Measurements from ENCODE around the gene AOC3. TPM values are rescaled to one million over a fixed set of nuclear protein-coding genes. Genes with fewer than 3 reads are reported as not detected.

AOC3 gene
- total and polyA plus RNA-seq, 2 of the 13 experiments (the other 11 are each of a cell fraction or from before 2014, with no cell fraction given) = 8.7 to 51.7 TPM

GRCh38 chr17:42900460-42901331 lies 49.7 kb downstream of the AOC3 start, which contains the start of gene G6PC1 (continued):
- peak; percentile 24; the same call in 1 of the 2 replicates for TF ChIP-seq ZNF292 (CRISPR knock-in tag; IDR thresholded peaks at IDR 0.05; ENCODE audit: borderline replicate concordance, low read depth)
- no peak for TF ChIP-seq HMGA1 (CRISPR knock-in tag; conservative IDR thresholded peaks at IDR 0.05)
- no peak for TF ChIP-seq JARID2 (CRISPR knock-in tag; IDR thresholded peaks at IDR 0.05; ENCODE audit: insufficient replicate concordance)
- no peak for TF ChIP-seq MTF1 (CRISPR knock-in tag; IDR thresholded peaks at IDR 0.05)
- TF ChIP-seq DNMT3B (CRISPR knock-in tag; conservative IDR thresholded peaks at IDR 0.05) = no peak
- peak; percentile 73 for TF ChIP-seq GATAD1 (CRISPR knock-in tag; IDR thresholded peaks at IDR 0.05)

- peaks cover 7% of the 10 kb centered on the region; the same call in 1 of the 2 replicates for H4K20me1 ChIP-seq (ENCODE audit: insufficient read depth, low read length)
- H3K4me2 ChIP-seq (ENCODE audit: low read depth, low read length) = peak overlapping the region; percentile 72
- H3K79me2 ChIP-seq (ENCODE audit: insufficient read depth, low read length) = peaks cover 12% of the 10 kb centered on the region
- no peaks in the 10 kb centered on the region; a peak in 1 of 5 replicates for H3K36me3 ChIP-seq (replicated peaks in 1 of 2; ENCODE audit: control insufficient read depth in 1 of 2, insufficient read depth in 2 of 2, low read length in 2 of 2)
- peaks cover 85% of the 10 kb centered on the region for H3K4me1 ChIP-seq (ENCODE audit: insufficient read depth, low read length)
- intact Hi-C loops (cut with micrococcal nuclease; ENCODE audit: unreplicated experiment) = no loop called here
- peak overlapping the region; percentile 22 to 59 (median 47) for H3K4me3 ChIP-seq (replicated peaks in 1 of 3; ENCODE audit: insufficient read depth in 1 of 3, low read depth in 2 of 3, low read length in 3 of 3)
- ChIA-PET CTCF (ENCODE audit: low intra/inter-chr PET ratio, low total read pairs) (interaction anchor here (0.6 kb wide), 1 partner anchor 31 kb away, joined by 4 read pairs; no protein-coding TSS in a partner anchor), POLR2A (interaction anchor here (0.7 to 2.2 kb wide), 4 partner anchors 10 to 97 kb away, joined by 3 to 6 read pairs (median 5); partner anchors contain the start of gene RPL27)
- H3K27me3 ChIP-seq (ENCODE audit: control insufficient read depth in 1 of 2, insufficient read depth in 2 of 2, low read length in 2 of 2) = no peaks in the 10 kb centered on the region; a peak in 1 of 5 replicates
- 63% methylated on average over 10 of the region's 10 CpGs for WGBS (ENCODE audit: low lambda C conversion rate)
- no peak for DNase-seq (ENCODE audit: low spot score)
- peak overlapping the region; percentile 72 for H3K27ac ChIP-seq (ENCODE audit: extremely low read length, insufficient read depth, low read length)
- in situ Hi-C loops (cut with HindIII; ENCODE audit: extremely low pct_ligation_motif_present, low pct_unique_long_range_greater_than_20kb) = loop anchor here (10.0 kb wide), 1 partner anchor 63 kb away; the partner anchor contains the start of gene AARSD1
- no peak overlapping the region for H2AFZ ChIP-seq (ENCODE audit: low read length)
- BruUV-seq (replicated peaks) = no TSS peak
- no peak for FAIRE-seq
- ATAC-seq = no peak
- no peaks in the 10 kb centered on the region for H3K9me3 ChIP-seq (ENCODE audit: low read length)
- H3K9ac ChIP-seq (ENCODE audit: insufficient read depth, low read depth, low read length) = peak overlapping the region; percentile 69; the same call in 1 of the 2 replicates
- no peak for TF ChIP-seq CREBL2 (CRISPR knock-in tag; IDR thresholded peaks at IDR 0.05; ENCODE audit: borderline replicate concordance)
- no peak for TF ChIP-seq MBNL3 (CRISPR knock-in tag; conservative IDR thresholded peaks at IDR 0.05)
- no peak for TF ChIP-seq ZBTB10 (CRISPR knock-in tag; IDR thresholded peaks at IDR 0.05; ENCODE audit: borderline replicate concordance)
- TF ChIP-seq ZNF253 (CRISPR knock-in tag; IDR thresholded peaks at IDR 0.05; ENCODE audit: borderline replicate concordance) = no peak
- TF ChIP-seq ZNF512B (CRISPR knock-in tag; IDR thresholded peaks at IDR 0.05; ENCODE audit: borderline replicate concordance) = no peak
- 0 out of 2 replicates have a peak, but pooled peaks have one; percentile 27 for TF ChIP-seq ZNF546 (CRISPR knock-in tag; conservative IDR thresholded peaks at IDR 0.05)
- TF ChIP-seq YY1 (IDR thresholded peaks at IDR 0.05; ENCODE audit: insufficient read depth, insufficient replicate concordance, low read depth, low read length) = no peak
- 0 out of 2 replicates have a peak, but pooled peaks have one; percentile 51 for TF ChIP-seq BRCA1 (CRISPR knock-in tag; IDR thresholded peaks at IDR 0.05)
These were observed 50.7 kb downstream of the AOC3 start for GRCh38 chr17:42901535-42902229.

Measured in HepG2 (cell line).